ENCODE measurements around the gene OBSCN.

Gene OBSCN

DNA sequence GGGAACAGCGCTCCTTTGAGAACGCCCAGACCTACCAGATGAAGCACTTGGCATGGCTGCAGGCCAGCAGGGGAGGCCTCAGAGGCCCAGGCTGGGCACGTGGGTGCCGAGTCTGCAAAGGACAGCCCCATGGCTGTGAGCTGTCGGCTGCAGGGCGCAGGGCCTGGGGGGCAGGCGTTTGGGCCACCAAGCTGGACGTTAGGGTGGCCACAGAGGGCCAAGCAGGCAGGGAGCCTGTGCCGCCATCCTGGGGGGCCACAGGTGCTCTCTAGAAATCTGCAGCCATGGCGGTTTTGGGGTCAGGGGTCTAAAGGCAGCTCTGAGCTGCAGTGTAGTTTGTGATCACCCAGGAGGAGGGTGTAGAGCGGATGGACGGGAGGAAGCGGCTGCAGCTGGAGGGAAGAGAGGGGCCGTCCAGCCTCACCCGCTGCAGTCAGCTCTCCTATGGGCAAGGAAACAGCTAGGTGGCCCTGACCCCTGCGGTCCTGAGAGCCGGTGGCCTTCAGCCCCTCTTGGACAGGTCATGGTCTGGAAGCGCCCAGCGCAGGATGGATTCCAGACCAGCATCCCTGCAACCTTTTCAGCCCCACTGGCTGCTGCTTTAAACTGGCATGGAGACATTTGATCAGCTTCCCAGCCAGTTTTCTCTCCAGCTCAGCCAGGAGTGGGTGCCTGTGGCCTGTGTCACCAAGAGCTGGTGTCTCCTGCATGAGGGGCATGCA, 31.2 kb upstream of the OBSCN start:
- Histone ChIP-seq H3K79me2 (ENCODE audit: insufficient read depth, low read length) (no peaks in the 10 kb centered on the region), H3K9me2 (ENCODE audit: low read depth, low read length) (no peaks in the 10 kb centered on the region), H3K27ac (ENCODE audit: low read depth, low read length, poor library complexity, severe bottlenecking) (no peak overlapping the region), H3K9ac (ENCODE audit: low read length) (no peak overlapping the region), H3K9me3 (ENCODE audit: low read length) (no peaks in the 10 kb centered on the region), H3K27me3 (ENCODE audit: insufficient read depth, low read length) (no peaks in the 10 kb centered on the region), H3F3A (ENCODE audit: insufficient read depth, low read length) (no peaks in the 10 kb centered on the region), H4K20me1 (ENCODE audit: insufficient read depth, low read length) (no peaks in the 10 kb centered on the region), H3K4me2 (ENCODE audit: low read length) (no peak overlapping the region), H3K4me3 (ENCODE audit: low read depth, low read length, poor library complexity, severe bottlenecking) (no peak overlapping the region), H2AFZ (ENCODE audit: low read length) (no peak overlapping the region), H3K4me1 (ENCODE audit: insufficient read depth, low read length, severe bottlenecking) (no peaks in the 10 kb centered on the region), H3K36me3 (ENCODE audit: insufficient read depth, low read length) (no peaks in the 10 kb centered on the region)
- TF ChIP-seq, protein P1, sequence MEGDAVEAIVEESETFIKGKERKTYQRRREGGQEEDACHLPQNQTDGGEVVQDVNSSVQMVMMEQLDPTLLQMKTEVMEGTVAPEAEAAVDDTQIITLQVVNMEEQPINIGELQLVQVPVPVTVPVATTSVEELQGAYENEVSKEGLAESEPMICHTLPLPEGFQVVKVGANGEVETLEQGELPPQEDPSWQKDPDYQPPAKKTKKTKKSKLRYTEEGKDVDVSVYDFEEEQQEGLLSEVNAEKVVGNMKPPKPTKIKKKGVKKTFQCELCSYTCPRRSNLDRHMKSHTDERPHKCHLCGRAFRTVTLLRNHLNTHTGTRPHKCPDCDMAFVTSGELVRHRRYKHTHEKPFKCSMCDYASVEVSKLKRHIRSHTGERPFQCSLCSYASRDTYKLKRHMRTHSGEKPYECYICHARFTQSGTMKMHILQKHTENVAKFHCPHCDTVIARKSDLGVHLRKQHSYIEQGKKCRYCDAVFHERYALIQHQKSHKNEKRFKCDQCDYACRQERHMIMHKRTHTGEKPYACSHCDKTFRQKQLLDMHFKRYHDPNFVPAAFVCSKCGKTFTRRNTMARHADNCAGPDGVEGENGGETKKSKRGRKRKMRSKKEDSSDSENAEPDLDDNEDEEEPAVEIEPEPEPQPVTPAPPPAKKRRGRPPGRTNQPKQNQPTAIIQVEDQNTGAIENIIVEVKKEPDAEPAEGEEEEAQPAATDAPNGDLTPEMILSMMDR (IDR thresholded peaks at IDR 0.05; ENCODE audit: low read length), result no peak
- no peak for TF ChIP-seq EZH2 (IDR thresholded peaks at IDR 0.05; ENCODE audit: borderline replicate concordance, low read length)

- no peaks in the 10 kb centered on the region for H3K79me2 ChIP-seq (ENCODE audit: insufficient read depth, low read length)
- no peaks in the 10 kb centered on the region for H3K9me2 ChIP-seq (ENCODE audit: low read depth, low read length)
- no peak overlapping the region for H2AFZ ChIP-seq (ENCODE audit: low read length)
- H3K4me3 ChIP-seq (ENCODE audit: low read depth, low read length, poor library complexity, severe bottlenecking), result no peak overlapping the region
- TF ChIP-seq, protein P1 (IDR thresholded peaks at IDR 0.05; ENCODE audit: low read length), result no peak
- TF ChIP-seq EZH2 (IDR thresholded peaks at IDR 0.05; ENCODE audit: borderline replicate concordance, low read length), result no peak
- H3K4me1 ChIP-seq (ENCODE audit: insufficient read depth, low read length, severe bottlenecking), result no peaks in the 10 kb centered on the region
- H3K9me3 ChIP-seq (ENCODE audit: low read length), result no peaks in the 10 kb centered on the region
- no peak overlapping the region for H3K27ac ChIP-seq (ENCODE audit: low read depth, low read length, poor library complexity, severe bottlenecking)
- no peaks in the 10 kb centered on the region for H3F3A ChIP-seq (ENCODE audit: insufficient read depth, low read length)
- no peaks in the 10 kb centered on the region for H4K20me1 ChIP-seq (ENCODE audit: insufficient read depth, low read length)
- no peaks in the 10 kb centered on the region for H3K36me3 ChIP-seq (ENCODE audit: insufficient read depth, low read length)
- H3K4me2 ChIP-seq (ENCODE audit: low read length), result no peak overlapping the region
- H3K27me3 ChIP-seq (ENCODE audit: insufficient read depth, low read length), result no peaks in the 10 kb centered on the region
- no peak overlapping the region for H3K9ac ChIP-seq (ENCODE audit: low read length)
Observed at GRCh38 chr1:228177183-228177475, 30.7 kb upstream of the OBSCN start.

- Histone ChIP-seq H3K9ac (ENCODE audit: low read length) (no peak overlapping the region), H4K20me1 (ENCODE audit: insufficient read depth, low read length) (no peaks in the 10 kb centered on the region), H3K9me2 (ENCODE audit: low read depth, low read length) (no peaks in the 10 kb centered on the region), H3K4me2 (ENCODE audit: low read length) (no peak overlapping the region), H3K79me2 (ENCODE audit: insufficient read depth, low read length) (no peaks in the 10 kb centered on the region), H3F3A (ENCODE audit: insufficient read depth, low read length) (no peaks in the 10 kb centered on the region), H3K9me3 (ENCODE audit: low read length) (no peaks in the 10 kb centered on the region), H3K27ac (ENCODE audit: low read depth, low read length, poor library complexity, severe bottlenecking) (no peak overlapping the region), H3K4me3 (ENCODE audit: low read depth, low read length, poor library complexity, severe bottlenecking) (no peak overlapping the region), H3K4me1 (ENCODE audit: insufficient read depth, low read length, severe bottlenecking) (no peaks in the 10 kb centered on the region), H3K36me3 (ENCODE audit: insufficient read depth, low read length) (no peaks in the 10 kb centered on the region), H2AFZ (ENCODE audit: low read length) (no peak overlapping the region), H3K27me3 (ENCODE audit: insufficient read depth, low read length) (no peaks in the 10 kb centered on the region)
- TF ChIP-seq EZH2 (IDR thresholded peaks at IDR 0.05; ENCODE audit: borderline replicate concordance, low read length), result no peak
- TF ChIP-seq, protein P1 (IDR thresholded peaks at IDR 0.05; ENCODE audit: low read length), result no peak
Observed at GRCh38 chr1:228177721-228178710, 29.8 kb upstream of the OBSCN start.
